GM12875 (cell line): ENCODE measurements around the gene PCSK5.

Experiments used
- H3K4me3 ChIP-seq: one replicate; pipeline ENCODE4 v1.5.1; 2011; ENCODE audit warnings: low read depth, low read length, control low read depth
- CTCF ChIP-seq: IDR thresholded peaks from 2 replicates; pipeline ENCODE4 v1.5.1; 2011; ENCODE audit warnings: low read depth, mild to moderate bottlenecking, control low read depth, inconsistent platforms, low read length, moderate library complexity, borderline replicate concordance; ENCODE audit not compliant: insufficient read depth

PCSK5 gene

DNA sequence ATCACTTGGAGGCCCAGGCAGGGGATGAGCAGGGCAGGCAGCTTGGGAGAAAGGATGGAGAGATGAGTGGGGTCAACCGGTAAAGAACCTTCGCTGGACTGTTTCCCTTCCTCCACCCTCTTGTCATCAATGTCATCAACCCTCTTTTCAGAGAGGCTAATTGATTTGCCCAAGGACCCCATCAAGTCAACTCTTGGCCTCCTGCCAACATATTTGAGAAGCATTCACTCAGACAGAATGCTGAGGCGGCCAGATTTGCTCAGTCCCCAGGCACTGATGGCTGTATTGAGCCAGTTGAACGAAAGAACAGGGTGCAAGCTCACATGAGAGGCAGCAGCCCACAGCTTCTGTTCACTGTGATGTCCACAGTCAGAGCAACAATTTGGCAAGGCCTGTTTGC, 310.3 kb downstream of the PCSK5 start:
- H3K4me3 ChIP-seq: no peak overlapping the region
- no peak for TF ChIP-seq CTCF

- TF ChIP-seq CTCF: no peak
- H3K4me3 ChIP-seq: no peak overlapping the region
These were observed 312.9 kb downstream of the PCSK5 start for GRCh38 chr9:76203373-76203772.

DNA sequence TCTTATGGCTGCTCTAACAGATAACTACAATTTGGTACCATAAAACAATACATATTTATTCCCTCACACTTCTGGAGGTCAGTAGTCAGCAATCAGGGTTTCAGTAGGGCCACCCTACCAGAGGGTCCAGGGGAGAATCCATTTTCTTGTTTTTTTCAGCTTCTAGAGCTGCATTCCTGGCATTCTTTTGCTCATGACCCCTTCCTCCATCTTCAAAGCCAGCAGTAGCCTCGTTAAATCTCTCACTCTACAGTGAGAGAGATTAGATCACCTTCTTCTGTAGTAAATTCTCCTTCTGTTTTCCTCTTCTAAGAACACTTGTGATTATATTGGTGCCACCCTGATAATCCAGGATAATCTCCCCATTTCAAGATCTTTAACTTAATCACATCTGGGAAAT, 316.3 kb downstream of the PCSK5 start:
- no peak for TF ChIP-seq CTCF
- H3K4me3 ChIP-seq: no peak overlapping the region

DNA sequence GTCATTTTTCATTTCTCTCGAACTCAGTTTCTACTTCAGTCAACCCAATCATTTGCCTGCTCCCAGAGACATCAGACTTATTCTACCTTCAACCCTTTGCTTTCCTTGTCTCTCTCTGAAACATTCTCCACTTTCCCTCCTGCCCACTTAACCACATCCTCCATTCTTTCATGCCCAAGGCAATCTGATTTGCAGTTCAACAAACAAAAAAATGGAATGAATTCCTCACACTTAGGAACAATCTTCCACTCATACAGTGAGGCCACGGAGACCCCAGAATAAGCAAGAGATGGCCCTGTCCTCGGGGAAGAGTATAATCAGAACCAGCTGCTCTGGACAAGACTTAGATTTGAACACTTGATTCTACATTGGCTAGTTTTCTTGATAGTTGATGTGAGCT, 323.3 kb downstream of the PCSK5 start:
- no peak for TF ChIP-seq CTCF

DNA sequence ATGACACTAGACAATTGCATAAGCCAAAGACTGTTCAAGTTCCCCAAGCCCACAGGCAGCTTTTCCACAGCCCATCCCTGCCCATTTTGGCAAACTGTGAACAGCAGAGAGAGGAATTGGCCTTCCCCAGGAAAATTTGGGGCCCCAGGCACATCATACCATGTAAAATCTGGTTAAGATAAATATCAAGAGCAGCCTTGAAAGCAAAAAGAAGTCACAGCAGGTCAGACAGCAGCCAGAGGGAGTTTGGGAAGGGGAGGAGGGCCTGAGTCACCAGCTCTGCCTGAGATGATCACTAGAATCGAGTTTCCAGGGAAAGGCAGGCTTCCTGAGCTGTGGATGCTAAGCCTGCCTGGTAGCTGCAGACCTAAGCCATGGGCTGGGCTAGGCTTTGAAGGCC, 324.6 kb downstream of the PCSK5 start:
- no peak overlapping the region for H3K4me3 ChIP-seq
- TF ChIP-seq CTCF: no peak

More for the DNA sequence above, 323.3 kb downstream of the PCSK5 start:
- no peak overlapping the region for H3K4me3 ChIP-seq

GRCh38 chr9:76216161-76216649, 325.7 kb downstream of the PCSK5 start:
- no peak for TF ChIP-seq CTCF
- no peak overlapping the region for H3K4me3 ChIP-seq

DNA sequence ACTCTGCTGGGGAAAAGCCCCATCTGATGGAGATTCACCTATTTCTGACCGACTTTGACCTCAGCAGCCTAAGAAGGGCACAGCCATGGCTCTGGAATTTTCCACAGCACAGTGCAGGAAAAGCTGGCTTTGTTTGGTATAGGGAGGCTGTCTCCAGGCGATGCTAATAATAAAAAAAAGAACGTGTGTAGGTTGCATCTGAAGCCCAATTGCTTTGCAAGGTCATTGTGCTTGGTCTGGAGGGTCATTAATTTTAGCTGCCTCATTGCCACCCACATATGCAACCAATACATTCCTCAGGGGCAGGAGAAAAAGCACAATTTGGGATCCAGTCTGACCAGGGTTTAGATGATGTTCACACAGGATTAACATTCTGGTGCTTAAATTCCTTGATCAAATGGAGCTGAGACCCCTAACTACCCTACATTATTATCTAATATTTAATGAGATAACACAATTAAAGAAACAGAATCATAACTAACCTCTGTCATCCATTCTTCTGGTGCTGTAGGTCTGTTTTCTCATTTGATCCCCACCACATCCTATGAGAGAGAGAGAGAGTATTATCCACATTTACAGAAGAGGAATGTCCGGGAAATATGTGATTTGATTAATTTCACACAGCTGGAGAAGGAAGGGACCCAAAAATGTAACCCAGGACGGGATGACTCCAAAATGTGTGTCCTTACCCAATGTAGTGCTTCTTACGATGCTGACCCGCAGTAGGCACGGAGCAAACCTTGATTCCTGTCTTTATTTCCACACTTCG, 327.8 kb downstream of the PCSK5 start:
- no peak overlapping the region for H3K4me3 ChIP-seq
- TF ChIP-seq CTCF: no peak
